Measurements from ENCODE around the gene MTARC1.

GRCh38 chr1:220808345-220809186, 21.9 kb downstream of the MTARC1 start:
- TF ChIP-seq CTCF (conservative IDR thresholded peaks at IDR 0.05; ENCODE audit: low read depth, low read length) (no peak), EZH2 (IDR thresholded peaks at IDR 0.05; ENCODE audit: low read length, unreplicated experiment) (no peak), EZH2phosphoT487 (IDR thresholded peaks at IDR 0.05; ENCODE audit: borderline replicate concordance, low read length) (no peak)

Measured in PC-3 (cell line).